CD4-positive, alpha-beta T cell treated with Interleukin-1 beta for 1 hour (primary cell): ENCODE data around the gene PTRHD1.
"Not testable (repeated sequence)": the region's sequence is repeated elsewhere in the genome, so short reads cannot be mapped to it uniquely, and the experiment has no call there.

Experiments
- DNase-seq, 2 donors: peaks; one replicate each; pipeline ENCODE4 v3.0.0-alpha.2; 2020 to 2022

Gene PTRHD1

DNA sequence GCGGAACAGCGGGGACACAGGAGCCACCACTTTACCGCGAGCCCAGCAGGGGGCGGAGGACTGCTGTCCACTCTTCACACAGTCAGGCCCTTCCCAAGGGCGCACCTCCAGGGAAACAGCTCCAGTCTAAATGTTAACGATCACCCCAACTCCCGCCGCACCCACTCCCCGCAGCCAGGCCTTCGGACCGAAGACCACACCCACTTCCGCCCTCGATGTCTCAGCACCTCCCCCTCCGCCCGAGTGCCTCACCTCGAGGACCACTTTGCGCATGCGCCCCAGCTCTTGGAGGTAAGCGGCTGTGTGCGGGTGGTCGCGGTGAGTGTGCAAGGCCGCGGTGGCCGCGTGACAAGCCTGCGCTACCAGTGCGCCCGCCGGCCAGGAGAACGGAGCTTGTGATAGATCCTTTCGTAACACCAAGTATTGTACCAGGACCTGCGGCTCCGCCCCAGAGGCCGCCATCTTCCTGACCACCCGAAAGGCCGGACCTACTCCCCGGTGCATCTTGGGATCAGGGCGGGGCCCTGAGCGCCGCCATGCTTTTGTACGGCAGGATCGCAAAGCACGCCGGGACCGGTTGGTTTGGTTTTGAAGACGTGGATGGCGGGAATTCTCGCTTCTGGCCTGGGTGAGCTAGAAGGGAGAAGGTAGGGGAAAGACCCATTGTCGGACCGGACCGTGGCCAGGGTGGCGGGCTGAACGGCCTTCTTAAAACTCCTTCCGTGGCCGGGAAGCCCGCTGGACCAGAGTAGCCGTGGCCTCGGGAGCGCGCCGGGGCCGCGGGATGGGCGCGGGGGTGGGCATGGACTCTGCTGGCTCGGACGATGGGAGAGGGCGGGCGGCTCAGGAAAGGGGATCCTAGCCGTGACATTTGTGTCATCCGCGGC, at the start of gene PTRHD1, which contains the start of gene CENPO:
PTRHD1 (minus strand) TSS at position 518 of the 887 bp plus-strand sequence; CDS start at position 504, 14 bp downstream.
CENPO (plus strand) TSS at position 552 of the 887 bp plus-strand sequence. CDS start 495 bp downstream, outside the sequence.
- peak; percentile 94 to 96 for DNase-seq

DNA sequence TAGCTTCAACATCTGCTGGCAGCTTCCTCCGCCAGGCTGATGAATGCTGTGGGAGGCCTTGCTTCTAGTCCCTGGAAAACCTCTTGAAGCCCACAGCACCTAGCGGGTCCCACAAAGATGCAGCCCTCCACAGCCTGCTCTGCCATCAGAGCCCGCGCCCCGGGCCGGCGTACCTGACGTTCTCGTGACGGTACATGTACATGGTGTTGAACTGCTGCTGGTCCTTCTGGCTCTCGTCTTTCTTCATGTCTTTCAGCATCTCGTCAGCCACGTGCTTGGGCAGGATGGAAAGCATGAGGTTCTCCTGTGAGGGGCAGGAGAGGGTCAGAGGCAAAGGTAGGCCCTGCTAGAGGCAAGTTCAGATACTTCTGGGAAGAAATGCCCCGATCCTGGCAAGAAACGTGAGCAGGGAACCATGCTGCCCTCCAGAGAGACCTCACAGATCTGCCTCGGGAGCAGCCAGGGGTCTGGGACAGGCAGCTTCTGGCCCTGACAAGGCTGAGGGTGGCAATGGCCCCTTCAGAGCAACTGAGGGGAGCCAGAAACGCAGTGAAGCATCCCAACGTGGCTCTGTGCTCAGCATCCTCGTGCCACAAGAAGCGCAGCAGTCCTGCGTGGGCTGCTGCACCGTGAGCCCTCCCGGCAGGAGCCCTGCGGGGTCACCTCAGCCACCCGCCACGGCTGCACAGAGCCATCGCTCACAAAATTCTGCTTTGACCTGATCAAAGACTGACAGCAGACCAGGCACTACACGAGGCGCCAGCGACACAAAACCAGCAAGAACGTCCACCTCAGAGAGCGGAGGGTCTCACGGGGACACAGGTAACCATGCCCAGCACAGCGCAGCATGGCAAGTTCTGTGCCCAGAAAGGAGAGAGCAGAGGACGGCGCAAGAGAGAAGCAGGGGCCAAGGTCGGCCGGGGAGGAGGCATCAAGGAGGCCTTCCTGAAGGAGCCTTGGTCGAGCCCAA, 49.2 kb upstream of the PTRHD1 start:
- no peak for DNase-seq

- no peak for DNase-seq
Observed at GRCh38 chr2:24840962-24841945, 48.1 kb upstream of the PTRHD1 start.

GRCh38 chr2:24840164-24840869, 47.1 kb upstream of the PTRHD1 start:
- no peak for DNase-seq

GRCh38 chr2:24839729-24840128, 46.5 kb upstream of the PTRHD1 start:
- DNase-seq, result no peak

DNA sequence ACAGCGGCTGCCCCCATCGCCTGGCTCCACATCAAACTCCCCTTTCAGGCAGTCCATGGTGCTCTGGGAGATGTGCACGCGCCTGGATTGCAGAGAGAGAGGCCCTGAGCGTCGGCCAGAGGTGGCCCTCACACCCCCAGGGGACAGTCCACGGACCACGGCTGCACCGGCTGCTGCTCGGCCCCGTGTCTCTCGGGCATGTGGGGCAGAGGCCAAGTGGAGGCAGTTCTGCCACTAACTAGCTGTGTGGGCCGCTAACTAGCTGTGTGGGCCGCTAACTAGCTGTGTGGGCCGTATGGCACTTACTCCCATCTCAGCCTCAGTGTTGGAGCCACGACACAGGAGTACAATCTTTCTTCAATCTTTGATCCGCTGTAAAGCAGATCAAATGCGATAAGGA, 45.4 kb upstream of the PTRHD1 start:
- DNase-seq, result no peak

- DNase-seq, result no peak
Observed at GRCh38 chr2:24837996-24838513, 44.9 kb upstream of the PTRHD1 start.

- no peak for DNase-seq
Observed at GRCh38 chr2:24836706-24837105, 43.5 kb upstream of the PTRHD1 start.

GRCh38 chr2:24836206-24836605, 43.0 kb upstream of the PTRHD1 start:
- DNase-seq, result no peak

DNA sequence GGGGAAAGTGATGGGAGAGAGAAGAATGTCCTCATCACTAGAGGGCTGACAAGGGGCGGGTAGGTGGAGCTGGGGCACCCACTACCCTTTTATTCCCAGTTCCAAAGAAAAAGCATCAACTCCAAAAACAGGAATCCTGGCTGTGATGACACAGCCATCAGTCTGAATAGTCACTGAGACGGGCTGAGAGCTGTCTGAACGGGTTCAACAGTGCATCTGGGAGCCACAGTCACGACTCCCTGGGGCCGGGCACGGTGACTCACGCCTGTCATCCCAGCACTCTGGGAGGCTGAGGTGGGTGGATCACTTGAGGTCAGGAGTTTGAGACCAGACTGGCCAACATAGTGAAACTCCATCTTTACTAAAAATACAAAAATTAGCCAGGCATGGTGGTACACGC, 42.2 kb upstream of the PTRHD1 start:
- not testable (repeated sequence) for DNase-seq

- DNase-seq, result no peak
Observed at GRCh38 chr2:24834733-24835395, 41.7 kb upstream of the PTRHD1 start.

- DNase-seq, result no peak
Observed at GRCh38 chr2:24833821-24834732, 40.9 kb upstream of the PTRHD1 start.

GRCh38 chr2:24832931-24833701, 39.9 kb upstream of the PTRHD1 start:
- no peak for DNase-seq

- no peak for DNase-seq
Observed at GRCh38 chr2:24832521-24832920, 39.3 kb upstream of the PTRHD1 start.

DNA sequence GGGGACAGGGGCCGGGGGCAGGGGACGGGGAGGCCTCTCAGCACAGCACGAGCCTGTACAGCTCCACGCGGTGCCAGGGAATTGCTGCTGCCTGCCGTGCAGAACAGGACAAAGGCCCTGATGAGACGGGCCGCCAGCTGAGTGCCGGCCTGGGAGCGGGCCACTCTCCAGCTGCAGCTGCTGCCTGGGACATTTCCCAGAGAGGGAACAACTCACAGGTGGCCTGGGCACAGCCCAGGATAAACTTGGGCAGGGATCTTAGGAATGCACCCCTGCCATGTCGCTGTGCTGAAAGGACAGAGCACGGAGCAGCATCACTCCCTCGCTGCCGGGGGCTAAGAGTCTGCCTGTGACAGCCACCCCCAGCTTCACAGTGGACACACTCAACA, 38.9 kb upstream of the PTRHD1 start:
- DNase-seq, result no peak

GRCh38 chr2:24831221-24832072, 38.3 kb upstream of the PTRHD1 start:
- DNase-seq, result no peak

DNA sequence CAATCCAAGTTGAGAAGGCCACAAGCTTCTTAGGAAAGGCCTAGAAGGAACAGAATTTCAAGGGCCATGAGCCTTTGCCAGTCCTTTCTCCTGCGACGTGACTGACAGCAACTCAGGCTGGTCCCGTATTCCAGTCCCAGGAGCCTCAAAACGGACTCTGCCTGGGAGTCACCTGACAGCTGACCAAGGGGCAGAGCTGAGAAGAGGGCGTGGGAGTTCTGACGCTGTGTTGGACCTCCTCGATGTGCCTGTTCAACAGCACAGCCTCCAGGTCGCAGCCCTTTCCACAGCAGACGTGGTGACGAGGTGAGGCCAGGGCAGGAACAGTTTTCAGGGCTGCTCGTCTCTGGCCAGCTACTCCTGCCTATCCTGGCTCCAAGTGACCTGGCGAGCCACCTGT, 37.6 kb upstream of the PTRHD1 start:
- no peak for DNase-seq

- DNase-seq, result no peak
Observed at GRCh38 chr2:24830351-24830750, 37.2 kb upstream of the PTRHD1 start.
